Thymus (tissue), 11 donors: ENCODE measurements around the gene FBXL19. TPM values are rescaled to one million over a fixed set of nuclear protein-coding genes. Genes with fewer than 3 reads are reported as not detected.

ENCODE experiments used
- DNase-seq, 9 donors: peaks; one replicate each; pipeline ENCODE4 v3.0.0-alpha.2; 2013; ENCODE audit warnings: low spot score in 9 of 9, low read depth in 6 of 9, missing footprints in 1 of 9
- H3K27ac ChIP-seq, 2 donors: one replicate each; pipeline ENCODE4 v1.5.1; 2013; ENCODE audit warnings: control low read depth in 1 of 2, low read depth in 1 of 2, low read length in 1 of 2, mild to moderate bottlenecking in 1 of 2, moderate library complexity in 1 of 2
- H3K27me3 ChIP-seq, 2 donors: one replicate each; pipeline ENCODE4 v1.5.1; 2013; ENCODE audit warnings: low read length in 1 of 2; ENCODE audit not compliant: control insufficient read depth in 2 of 2, insufficient read depth in 1 of 2
- H3K36me3 ChIP-seq, 2 donors: one replicate each; pipeline ENCODE4 v1.5.1; 2013; ENCODE audit warnings: low read length in 1 of 2, mild to moderate bottlenecking in 1 of 2, moderate library complexity in 1 of 2; ENCODE audit not compliant: control insufficient read depth in 2 of 2, insufficient read depth in 2 of 2
- H3K4me1 ChIP-seq, 2 donors: one replicate each; pipeline ENCODE4 v1.5.1; 2013; ENCODE audit warnings: low read length in 2 of 2; ENCODE audit not compliant: control insufficient read depth in 2 of 2, insufficient read depth in 2 of 2
- H3K4me3 ChIP-seq, 2 donors: one replicate each; pipeline ENCODE4 v1.5.1; 2013; ENCODE audit warnings: low read length in 2 of 2, control low read depth in 1 of 2, mild to moderate bottlenecking in 1 of 2
- H3K9me3 ChIP-seq, 2 donors: one replicate each; pipeline ENCODE4 v1.5.1; 2013; ENCODE audit warnings: low read length in 1 of 2, mild to moderate bottlenecking in 1 of 2; ENCODE audit not compliant: control insufficient read depth in 2 of 2, insufficient read depth in 1 of 2
- WGBS: extraction: QIAGEN DNeasy Blood & Tissue Kit; methylation state at CpG from one replicate; pipeline ENCODE4 v1.1.7; 2013; 5-methylcytosine and 5-hydroxymethylcytosine counted together
- polyA plus RNA-seq: library from polyadenylated mRNA; stranded (reverse); fragments of 200-250 nt; gene quantifications from one replicate; pipeline ENCODE4 v1.2.3, GENCODE V29; 2013
- total RNA-seq: library from RNA; stranded (reverse); fragments of 120-200 nt; gene quantifications from one replicate; pipeline ENCODE4 v1.2.4, GENCODE V29; 2013
- donor health status: healthy.

FBXL19 gene
- total and polyA plus RNA-seq, 2 donors, result 10.2 to 17.0 TPM

- no peak for DNase-seq
- Histone ChIP-seq H3K4me1 (peaks cover 8 to 14% of the 10 kb centered on the region in 2 donors), H3K36me3 (peaks cover 2 to 4% of the 10 kb centered on the region in 2 donors), H3K4me3 (no peak overlapping the region), H3K27me3 (peaks cover 3 to 20% of the 10 kb centered on the region in 2 donors), H3K9me3 (no peaks in the 10 kb centered on the region), H3K27ac (no peak overlapping the region)
- WGBS, result 84% methylated on average over 29 of the region's 29 CpGs
Measured at GRCh38 chr16:30992931-30993816, 69.8 kb downstream of the FBXL19 start.

DNA sequence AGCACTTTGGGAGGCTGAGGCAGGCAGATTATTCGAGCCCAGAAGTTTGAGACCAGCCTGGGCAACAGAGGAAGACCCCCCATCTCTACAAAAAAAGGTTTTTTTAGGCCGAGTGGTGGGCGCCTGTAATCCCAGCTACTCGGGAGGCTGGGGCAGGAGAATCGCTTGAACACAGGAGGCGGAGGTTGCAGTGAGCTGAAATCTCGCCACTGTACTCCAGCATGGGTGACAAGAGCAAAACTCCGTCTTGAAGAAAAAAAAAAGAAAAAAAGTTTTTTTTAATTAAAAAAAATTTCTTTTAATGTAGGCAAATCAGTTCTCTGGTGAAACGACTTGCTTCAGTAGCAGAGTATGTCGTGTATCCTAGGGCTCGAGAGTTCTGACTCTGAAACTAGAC, 72.6 kb downstream of the FBXL19 start:
- DNase-seq, result no peak
- Histone ChIP-seq H3K4me1 (peaks cover 8 to 14% of the 10 kb centered on the region in 2 donors), H3K9me3 (no peaks in the 10 kb centered on the region), H3K27me3 (peaks cover 3 to 32% of the 10 kb centered on the region in 2 donors), H3K36me3 (peaks cover 0 to 4% of the 10 kb centered on the region in 2 donors), H3K27ac (no peak overlapping the region), H3K4me3 (no peak overlapping the region)
- 93% methylated on average over 11 of the region's 11 CpGs for whole genome bisulfite sequencing

GRCh38 chr16:30996324-30996984, 73.1 kb downstream of the FBXL19 start:
- Histone ChIP-seq H3K27me3 (peaks cover 3 to 32% of the 10 kb centered on the region in 2 donors), H3K9me3 (no peaks in the 10 kb centered on the region), H3K4me3 (peak overlapping the region; percentile 59 to 66), H3K36me3 (peaks cover 0 to 4% of the 10 kb centered on the region in 2 donors), H3K4me1 (peaks cover 8 to 14% of the 10 kb centered on the region in 2 donors), H3K27ac (peak overlapping the region in 1 of 2 donors; percentile 36)
- WGBS, result 52% methylated on average over 23 of the region's 23 CpGs
- DNase-seq, result no peak

DNA sequence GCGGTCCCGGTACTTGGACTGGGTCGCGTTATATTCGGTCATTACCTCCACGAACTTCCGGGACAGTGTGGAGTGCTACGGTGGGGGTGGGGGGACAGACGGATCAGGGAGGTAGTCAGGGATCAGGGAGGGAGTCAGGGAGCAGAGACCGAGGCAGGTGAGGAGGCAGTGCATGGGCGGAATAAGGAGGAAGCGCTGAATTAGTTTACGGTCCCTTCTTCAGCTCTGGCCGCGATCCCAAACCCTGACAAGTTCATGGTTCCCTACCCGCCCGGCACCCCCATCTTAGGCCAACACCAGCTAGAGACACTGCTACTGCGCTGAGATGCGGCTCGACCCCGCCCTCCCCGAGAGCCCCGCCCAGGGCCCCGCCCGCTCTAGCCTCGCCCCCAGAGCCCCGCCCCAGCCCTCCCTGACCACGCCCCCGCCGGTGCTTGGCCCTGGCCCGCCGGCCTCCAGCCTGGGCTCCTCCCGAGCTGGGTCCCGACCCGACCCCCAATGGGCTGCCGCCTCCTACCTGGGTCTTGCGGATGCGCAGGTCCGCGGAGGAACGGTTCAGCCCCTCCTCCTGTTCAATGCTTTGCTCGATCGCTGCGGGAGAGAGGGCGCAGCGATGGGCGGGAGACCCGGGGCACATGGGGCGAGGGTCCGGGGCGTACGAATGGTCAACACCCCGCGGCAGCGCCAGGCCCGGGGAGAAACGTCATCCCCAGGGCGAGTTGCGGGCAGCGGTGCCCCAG, 73.8 kb downstream of the FBXL19 start:
- Histone ChIP-seq H3K36me3 (peaks cover 0 to 4% of the 10 kb centered on the region in 2 donors), H3K4me3 (peak overlapping the region; percentile 59 to 66), H3K27me3 (peaks cover 3 to 36% of the 10 kb centered on the region in 2 donors), H3K4me1 (peaks cover 8 to 14% of the 10 kb centered on the region in 2 donors), H3K27ac (peak overlapping the region in 1 of 2 donors; percentile 36), H3K9me3 (no peaks in the 10 kb centered on the region)
- peak; percentile 30 to 80 (median 52) for DNase-seq
- 4% methylated on average over 60 of the region's 60 CpGs for WGBS

DNA sequence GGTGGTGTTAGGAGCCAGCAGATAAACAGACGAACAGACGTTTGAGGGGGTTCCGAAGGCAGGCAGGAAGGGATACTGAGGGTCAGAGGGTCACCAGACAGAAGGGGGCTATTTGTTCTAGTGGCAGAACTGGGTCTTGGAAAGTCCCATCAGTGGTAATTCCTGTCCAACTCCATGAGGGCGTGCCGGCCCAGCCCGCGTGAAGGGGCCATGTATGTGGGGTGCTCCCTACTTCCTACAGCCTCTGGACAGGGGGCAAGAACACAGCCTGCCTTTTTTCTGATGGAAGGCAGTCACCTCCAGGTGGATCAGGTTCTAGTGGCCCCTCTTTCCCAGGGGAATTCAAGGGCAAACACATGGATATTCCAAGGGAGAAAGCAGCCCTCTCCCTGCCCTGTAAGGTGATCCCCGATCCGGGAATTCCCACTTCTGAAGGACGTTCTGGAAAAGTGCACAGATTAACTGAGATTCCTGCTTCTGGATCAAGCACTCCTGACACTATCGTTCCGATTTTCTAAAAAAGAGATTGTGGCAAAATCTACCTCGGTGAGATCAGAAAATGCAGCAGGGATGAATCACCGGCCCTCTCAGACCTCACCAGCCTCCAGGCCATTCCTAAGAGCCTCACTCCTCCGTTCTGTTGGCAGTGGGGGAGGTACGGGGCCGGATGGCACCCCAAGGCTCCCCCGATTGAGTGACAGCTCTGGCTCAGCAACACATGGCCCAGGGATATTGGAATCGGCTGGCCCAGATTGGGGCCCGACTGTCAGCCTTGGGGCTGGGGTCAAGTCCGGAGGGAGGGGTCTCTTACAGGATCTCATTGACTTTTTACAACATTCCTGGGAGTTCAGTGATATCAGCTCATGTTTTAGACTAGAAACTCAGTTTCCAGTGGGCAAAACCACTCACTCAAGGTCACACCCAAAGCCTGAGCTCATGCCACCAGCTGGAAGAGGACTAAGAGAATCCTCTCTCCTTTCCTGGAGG, 74.6 kb downstream of the FBXL19 start:
- no peaks in the 10 kb centered on the region for H3K9me3 ChIP-seq
- H3K4me3 ChIP-seq, result peak overlapping the region; percentile 59 to 66
- H3K27me3 ChIP-seq, result peaks cover 3 to 36% of the 10 kb centered on the region in 2 donors
- peaks cover 8 to 14% of the 10 kb centered on the region in 2 donors for H3K4me1 ChIP-seq
- 87% methylated on average over 21 of the region's 21 CpGs for WGBS
- peak overlapping the region in 1 of 2 donors; percentile 6 for H3K27ac ChIP-seq
- no peak for DNase-seq
- H3K36me3 ChIP-seq, result peaks cover 0 to 3% of the 10 kb centered on the region in 2 donors

Other genes starting within 250 kb of the FBXL19 start
- gene SRCAP, start 224.4 kb upstream of the FBXL19 start, total RNA-seq, result 6.1 TPM
- gene SRCAP, start 224.4 kb upstream of the FBXL19 start, polyA plus RNA-seq, result 8.8 TPM
- 22.1 TPM for gene PHKG2, start 175.1 kb upstream of the FBXL19 start, total RNA-seq
- gene PHKG2, start 175.1 kb upstream of the FBXL19 start, polyA plus RNA-seq, result 53.8 TPM
- 4.8 TPM for gene CFAP119, start 161.5 kb upstream of the FBXL19 start, total RNA-seq
- 19.6 TPM for gene CFAP119, start 161.5 kb upstream of the FBXL19 start, polyA plus RNA-seq
- gene RNF40, start 161.2 kb upstream of the FBXL19 start, total RNA-seq, result 42.4 TPM
- gene RNF40, start 161.2 kb upstream of the FBXL19 start, polyA plus RNA-seq, result 74.8 TPM
- 5.0 TPM for gene ZNF629, start 136.4 kb upstream of the FBXL19 start, total RNA-seq
- gene ZNF629, start 136.4 kb upstream of the FBXL19 start, polyA plus RNA-seq, result 4.6 TPM
- 26.7 TPM for gene BCL7C, start 29.5 kb upstream of the FBXL19 start, total RNA-seq
- 29.2 TPM for gene BCL7C, start 29.5 kb upstream of the FBXL19 start, polyA plus RNA-seq
- 0.38 TPM for gene CTF1, start 27.0 kb upstream of the FBXL19 start, total RNA-seq
- gene CTF1, start 27.0 kb upstream of the FBXL19 start, polyA plus RNA-seq, result 3.8 TPM
- 12.3 TPM for gene ORAI3, start 25.5 kb downstream of the FBXL19 start, total RNA-seq
- gene ORAI3, start 25.5 kb downstream of the FBXL19 start, polyA plus RNA-seq, result 26.4 TPM
- gene SETD1A, start 34.2 kb downstream of the FBXL19 start, total RNA-seq, result 2.4 TPM
- gene SETD1A, start 34.2 kb downstream of the FBXL19 start, polyA plus RNA-seq, result 13.1 TPM
- gene HSD3B7, start 61.6 kb downstream of the FBXL19 start, total RNA-seq, result 3.5 TPM
- gene HSD3B7, start 61.6 kb downstream of the FBXL19 start, polyA plus RNA-seq, result 8.4 TPM
- gene STX1B, start 87.1 kb downstream of the FBXL19 start, total RNA-seq, result 0.19 TPM
- gene STX1B, start 87.1 kb downstream of the FBXL19 start, polyA plus RNA-seq, result 1.0 TPM
- 20.0 TPM for gene STX4, start 110.0 kb downstream of the FBXL19 start, total RNA-seq
- 108 TPM for gene STX4, start 110.0 kb downstream of the FBXL19 start, polyA plus RNA-seq
- 4.3 TPM for gene ZNF668, start 150.7 kb downstream of the FBXL19 start, total RNA-seq
- gene ZNF668, start 150.7 kb downstream of the FBXL19 start, polyA plus RNA-seq, result 7.1 TPM
- 12.7 TPM for gene ZNF646, start 150.8 kb downstream of the FBXL19 start, total RNA-seq
- gene ZNF646, start 150.8 kb downstream of the FBXL19 start, polyA plus RNA-seq, result 8.1 TPM
- gene PRSS53, start 165.4 kb downstream of the FBXL19 start, total RNA-seq, result 0.90 TPM
- 2.9 TPM for gene PRSS53, start 165.4 kb downstream of the FBXL19 start, polyA plus RNA-seq
- 36.0 TPM for gene VKORC1, start 171.2 kb downstream of the FBXL19 start, total RNA-seq
- 48.7 TPM for gene VKORC1, start 171.2 kb downstream of the FBXL19 start, polyA plus RNA-seq
- 9.3 TPM for gene BCKDK, start 184.8 kb downstream of the FBXL19 start, total RNA-seq
- 16.7 TPM for gene BCKDK, start 184.8 kb downstream of the FBXL19 start, polyA plus RNA-seq
- 62.3 TPM for gene KAT8, start 194.1 kb downstream of the FBXL19 start, total RNA-seq
- 72.9 TPM for gene KAT8, start 194.1 kb downstream of the FBXL19 start, polyA plus RNA-seq
- 12.8 TPM for gene PRSS8, start 212.2 kb downstream of the FBXL19 start, total RNA-seq
- 18.2 TPM for gene PRSS8, start 212.2 kb downstream of the FBXL19 start, polyA plus RNA-seq
- 5.7 TPM for gene PRSS36, start 226.5 kb downstream of the FBXL19 start, total RNA-seq
- gene PRSS36, start 226.5 kb downstream of the FBXL19 start, polyA plus RNA-seq, result 4.3 TPM